Cerebellar cortex (tissue), 1 donor: ENCODE measurements around the gene SLC39A1.
"Not testable (repeated sequence)": the region's sequence is repeated elsewhere in the genome, so short reads cannot be mapped to it uniquely, and the experiment has no call there.

ENCODE experiments used
- DNase-seq: peaks from one replicate; pipeline ENCODE4 v3.0.0-alpha.2; 2015; ENCODE audit warnings: low spot score

Gene SLC39A1

DNA sequence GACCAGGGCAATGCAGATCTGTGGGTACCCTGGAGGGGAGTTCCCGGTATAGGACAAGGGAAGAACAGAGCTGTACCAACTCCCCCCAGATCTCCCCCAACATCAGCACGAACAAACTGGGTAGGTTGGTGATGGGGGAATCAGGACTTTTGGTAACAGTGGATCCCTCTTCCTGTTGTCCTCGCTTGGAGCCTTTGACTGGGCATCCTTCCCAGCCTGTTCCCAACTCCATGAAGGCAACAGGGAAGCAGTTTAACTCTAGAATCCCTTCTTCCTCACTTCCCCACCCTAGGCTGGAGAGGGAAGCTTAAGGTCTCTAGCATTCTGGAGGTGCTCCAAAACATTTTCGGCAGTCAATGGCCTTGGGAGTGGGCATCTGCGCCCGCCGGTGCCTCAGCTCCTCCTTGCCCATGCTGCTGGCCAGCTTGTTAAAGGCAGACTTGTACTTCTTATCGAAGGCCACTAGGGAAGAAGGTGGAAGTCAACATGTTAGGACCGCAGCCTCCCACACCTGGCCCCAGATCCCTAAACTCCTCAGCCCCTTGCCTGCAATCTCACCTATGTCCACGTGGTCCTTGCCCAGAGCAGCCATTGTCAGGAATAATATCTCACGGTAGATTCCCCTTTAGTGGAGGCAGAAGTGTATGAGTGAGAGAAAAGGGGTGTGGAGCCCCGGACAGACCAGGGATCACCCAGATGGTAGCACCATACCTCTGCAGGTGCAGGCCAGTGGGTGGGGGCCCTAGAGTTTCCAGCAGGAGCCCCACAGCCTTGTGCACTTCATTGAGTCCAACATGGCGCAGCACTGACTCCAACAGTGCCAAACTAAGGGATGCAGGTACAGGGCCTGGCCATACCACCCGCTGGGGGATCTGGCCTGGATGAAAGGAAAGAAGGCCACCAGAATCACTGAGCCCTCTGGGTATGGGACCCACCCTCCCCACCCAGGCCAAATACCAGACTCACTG lies 33.1 kb downstream of the SLC39A1 start:
- no peak for DNase-seq

DNA sequence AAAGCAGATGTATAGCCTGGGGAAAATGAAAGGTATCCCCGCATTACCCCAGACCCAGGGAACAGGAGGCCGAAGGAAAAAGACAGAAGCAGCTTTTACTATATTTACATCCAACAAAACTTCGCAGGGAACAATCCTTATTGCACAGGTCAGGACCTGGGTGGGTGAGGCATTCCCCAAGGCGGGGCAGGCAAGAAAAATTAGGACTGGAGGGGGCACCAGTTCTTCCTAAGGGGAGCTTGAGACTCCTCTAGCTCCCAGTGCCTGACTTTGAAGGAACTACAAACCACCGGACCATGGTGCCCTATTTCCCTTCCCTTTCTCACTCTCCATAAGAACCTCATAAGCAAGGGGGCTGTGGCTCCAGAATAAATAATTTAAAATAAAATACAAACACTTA lies 33.9 kb downstream of the SLC39A1 start:
- DNase-seq, result no peak

DNA sequence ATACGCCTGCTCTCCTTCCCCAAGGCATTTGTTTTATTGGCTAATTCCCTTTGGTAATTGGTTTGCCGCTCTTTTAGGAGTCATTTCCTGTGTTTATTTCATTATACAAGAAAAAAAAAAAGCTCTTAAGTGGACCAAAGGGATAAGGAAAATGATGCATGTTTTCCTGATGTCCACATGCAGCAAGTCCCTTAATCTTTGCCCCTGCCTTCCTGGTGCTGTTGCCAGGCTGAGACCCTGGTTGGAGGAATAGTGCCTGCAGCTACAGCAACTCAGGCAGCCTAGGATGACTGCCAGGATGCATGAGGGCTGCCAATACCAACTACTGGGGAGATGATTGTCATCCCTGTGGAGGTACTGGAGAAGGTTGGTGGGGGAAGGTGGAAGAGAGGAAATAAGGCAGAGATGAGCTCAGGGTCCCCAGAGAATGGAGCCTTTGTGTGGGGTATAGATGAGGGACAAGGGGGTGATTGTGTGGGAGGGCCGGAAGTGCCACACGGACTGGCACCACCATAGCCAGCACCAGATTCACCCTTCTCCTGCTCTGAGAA lies 34.5 kb downstream of the SLC39A1 start:
- no peak for DNase-seq

- no peak for DNase-seq
Observed at GRCh38 chr1:153928245-153928644, 35.1 kb downstream of the SLC39A1 start.

DNA sequence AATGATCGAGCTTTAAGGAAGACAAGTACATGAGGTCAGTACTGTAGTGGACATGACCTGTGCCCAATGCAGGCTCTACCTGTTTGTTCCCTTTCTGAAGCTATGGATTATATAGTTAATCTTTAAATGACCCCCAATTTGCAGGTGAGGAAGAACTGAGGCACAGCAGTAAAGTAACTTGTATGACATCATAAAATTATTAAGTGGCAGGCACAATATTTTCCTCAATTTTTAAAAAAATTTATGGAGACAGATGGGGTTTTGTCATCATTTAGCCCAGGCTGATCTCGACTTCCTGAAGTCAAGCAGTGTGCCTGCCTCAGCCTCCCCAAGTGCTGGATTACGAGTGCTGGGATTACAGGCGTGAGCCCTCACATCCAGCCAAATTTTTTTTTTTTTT lies 36.9 kb downstream of the SLC39A1 start:
- DNase-seq, result no peak

- DNase-seq, result peak; percentile 100
Observed at GRCh38 chr1:153922972-153923925, 40.1 kb downstream of the SLC39A1 start, which contains the start of gene GATAD2B. TSS of gene GATAD2B (minus strand) at chr1:153922972. CDS start at chr1:153828347, 94,625 bp downstream.

DNA sequence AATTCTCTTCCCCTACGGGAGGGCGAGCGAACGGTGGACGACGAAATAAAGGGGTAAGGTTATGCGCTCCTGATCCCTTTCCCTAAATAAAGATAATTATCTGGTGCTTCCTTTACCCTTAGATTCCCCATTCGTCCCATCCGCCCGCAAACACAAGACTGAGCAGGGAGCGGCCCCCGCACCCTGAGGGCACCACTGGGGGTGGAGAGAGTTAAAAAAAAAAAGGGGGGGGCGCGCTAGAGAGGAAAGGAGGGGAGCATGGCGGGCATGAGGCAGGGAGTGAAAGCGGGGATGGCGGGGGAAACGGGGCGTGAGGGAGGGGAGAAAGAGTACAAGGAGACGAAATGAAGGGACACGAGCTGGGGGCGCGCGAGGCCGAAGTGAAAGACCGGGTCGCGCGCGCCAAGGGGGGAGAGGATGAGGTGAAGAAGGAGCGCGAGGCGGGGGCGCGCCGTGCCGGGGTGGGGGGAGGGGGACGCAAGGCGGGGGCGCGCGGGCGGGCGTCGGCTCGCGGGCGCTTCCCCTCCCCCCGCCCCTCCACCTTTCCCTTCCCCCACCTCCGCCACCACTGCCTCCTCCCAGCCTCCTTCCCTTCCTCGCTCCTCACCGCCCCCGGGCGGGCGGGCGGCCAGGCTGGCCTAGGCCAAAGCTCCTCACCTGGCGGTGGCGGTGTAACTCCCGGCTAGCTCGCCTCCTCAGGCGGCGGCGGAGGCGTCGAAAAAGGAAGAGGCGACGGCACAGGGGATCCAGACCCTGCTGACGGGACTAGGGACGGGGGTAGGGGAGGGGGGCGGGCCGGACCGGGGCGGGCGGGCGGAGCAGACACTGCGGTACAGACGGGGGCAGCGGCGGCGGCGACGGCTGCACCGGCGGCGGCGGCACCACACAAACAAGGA lies 41.0 kb downstream of the SLC39A1 start:
- no peak for DNase-seq

DNA sequence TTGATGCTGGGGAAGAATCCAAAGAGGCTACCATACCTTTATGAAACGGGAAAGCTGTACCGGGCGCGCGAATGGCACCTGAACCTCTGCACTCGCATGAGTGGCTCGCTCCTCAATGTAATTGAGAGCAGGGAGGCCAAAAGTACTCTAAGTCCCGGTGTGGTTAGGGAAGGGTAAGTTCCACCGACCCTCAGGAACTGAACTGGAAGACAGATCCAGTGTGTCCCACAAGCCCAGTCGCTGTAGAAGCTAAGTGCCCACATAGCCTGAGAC lies 41.6 kb downstream of the SLC39A1 start:
- peak; percentile 25 for DNase-seq

GRCh38 chr1:153921080-153921802 lies 42.1 kb downstream of the SLC39A1 start:
- DNase-seq, result no peak

DNA sequence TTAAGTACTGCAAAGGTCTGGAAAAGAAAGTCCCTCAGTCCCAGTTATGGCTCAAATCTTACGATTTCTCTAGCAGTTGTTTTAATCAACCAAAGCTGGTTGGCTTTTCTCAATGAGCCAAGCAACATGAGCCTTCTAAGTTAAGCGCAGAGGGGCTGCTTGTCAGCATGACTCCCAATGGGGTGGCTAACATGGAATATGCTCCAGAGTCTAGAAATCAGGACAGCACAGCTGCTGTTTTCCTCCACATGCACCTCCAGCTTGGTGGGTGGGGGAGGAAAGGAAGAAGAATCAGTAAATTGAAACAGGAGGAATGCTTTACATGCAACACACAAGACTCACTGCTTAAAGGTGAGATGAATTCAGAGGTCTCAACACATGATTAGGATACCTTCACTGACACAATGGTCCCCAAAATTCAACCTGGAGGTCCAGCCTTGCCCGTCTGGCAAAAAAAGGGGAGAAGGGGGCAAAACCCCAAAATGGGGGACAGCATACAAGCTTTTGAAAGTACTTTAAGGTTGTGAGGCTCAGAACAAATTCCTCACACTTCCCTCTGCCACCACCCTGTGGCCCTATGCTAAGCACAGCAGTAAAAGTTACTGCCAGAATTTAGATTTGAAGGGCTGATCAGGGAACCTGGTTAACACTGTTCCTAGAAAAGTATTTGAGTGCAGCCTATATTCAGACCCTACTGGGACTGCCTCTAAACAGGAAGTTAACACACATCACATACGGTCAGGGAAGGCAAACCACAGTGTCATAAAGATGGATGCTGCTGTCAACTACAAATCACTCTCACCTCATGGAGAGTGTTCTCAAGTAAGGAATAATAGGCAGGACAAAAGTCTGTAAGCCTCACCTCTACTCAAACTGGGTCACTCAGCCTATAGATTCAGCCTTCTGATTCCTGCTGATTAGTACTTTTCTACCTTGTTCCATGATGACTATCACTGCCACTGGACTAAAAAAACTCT lies 43.2 kb downstream of the SLC39A1 start:
- DNase-seq, result peak; percentile 26

DNA sequence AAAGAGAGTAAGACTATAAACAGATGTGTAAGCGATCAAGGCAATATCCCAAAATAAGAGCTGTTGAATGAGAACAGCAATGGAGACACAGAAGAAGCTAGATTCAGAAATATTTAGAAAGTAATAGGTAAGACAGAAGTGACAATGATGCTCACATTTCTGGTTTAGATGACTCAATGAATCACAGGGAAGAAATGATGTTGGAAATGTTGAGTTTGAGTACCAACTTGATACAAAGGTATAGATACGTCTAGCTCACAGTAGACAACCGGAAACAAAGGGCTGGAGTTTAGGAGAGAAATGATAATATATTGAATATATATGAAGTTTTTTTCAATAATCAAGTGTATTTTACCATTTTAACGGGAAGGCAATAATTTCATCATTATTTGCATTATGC lies 47.0 kb downstream of the SLC39A1 start:
- DNase-seq, result no peak

DNA sequence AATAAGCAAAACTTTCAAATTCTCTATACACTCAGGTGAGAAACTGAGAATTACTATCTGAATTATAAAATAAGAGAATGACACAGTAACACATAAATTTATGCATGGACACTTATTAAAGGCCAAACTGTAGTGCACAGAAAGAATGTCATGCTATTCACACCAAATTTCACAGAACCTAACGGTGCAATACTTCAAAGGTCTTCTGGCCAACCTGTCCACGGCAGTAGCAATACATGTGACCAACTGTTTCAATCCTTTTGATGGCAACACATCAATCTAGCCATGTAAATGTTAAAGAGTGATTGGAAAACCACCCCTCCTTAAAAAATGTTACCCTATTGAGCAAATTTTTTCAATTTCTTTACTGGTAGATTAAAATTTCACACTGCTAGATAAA lies 51.0 kb downstream of the SLC39A1 start:
- DNase-seq, result no peak

DNA sequence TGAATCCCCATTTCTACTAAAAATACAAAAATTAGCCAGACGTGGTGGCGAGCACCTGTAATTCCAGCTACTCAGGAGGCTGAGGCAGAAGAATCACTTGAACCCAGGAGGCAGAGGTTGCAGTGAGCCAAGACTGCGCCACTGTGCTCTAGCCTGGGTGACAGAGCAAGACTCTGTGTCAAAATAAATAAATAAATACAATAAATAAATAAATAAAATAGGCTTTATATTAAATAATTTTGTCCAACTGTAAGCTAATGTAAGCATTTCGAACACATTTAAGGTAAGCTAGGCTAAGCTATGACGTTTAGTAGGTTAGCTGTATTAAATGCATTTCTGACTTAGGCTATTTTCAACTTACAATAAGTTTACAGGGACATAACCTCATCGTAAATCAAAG lies 52.8 kb downstream of the SLC39A1 start:
- DNase-seq, result not testable (repeated sequence)
